ENCODE results near the gene GEN1.
A peak's percentile ranks its signal among the peaks of the same experiment; 100 is the strongest.

GEN1 gene, protein sequence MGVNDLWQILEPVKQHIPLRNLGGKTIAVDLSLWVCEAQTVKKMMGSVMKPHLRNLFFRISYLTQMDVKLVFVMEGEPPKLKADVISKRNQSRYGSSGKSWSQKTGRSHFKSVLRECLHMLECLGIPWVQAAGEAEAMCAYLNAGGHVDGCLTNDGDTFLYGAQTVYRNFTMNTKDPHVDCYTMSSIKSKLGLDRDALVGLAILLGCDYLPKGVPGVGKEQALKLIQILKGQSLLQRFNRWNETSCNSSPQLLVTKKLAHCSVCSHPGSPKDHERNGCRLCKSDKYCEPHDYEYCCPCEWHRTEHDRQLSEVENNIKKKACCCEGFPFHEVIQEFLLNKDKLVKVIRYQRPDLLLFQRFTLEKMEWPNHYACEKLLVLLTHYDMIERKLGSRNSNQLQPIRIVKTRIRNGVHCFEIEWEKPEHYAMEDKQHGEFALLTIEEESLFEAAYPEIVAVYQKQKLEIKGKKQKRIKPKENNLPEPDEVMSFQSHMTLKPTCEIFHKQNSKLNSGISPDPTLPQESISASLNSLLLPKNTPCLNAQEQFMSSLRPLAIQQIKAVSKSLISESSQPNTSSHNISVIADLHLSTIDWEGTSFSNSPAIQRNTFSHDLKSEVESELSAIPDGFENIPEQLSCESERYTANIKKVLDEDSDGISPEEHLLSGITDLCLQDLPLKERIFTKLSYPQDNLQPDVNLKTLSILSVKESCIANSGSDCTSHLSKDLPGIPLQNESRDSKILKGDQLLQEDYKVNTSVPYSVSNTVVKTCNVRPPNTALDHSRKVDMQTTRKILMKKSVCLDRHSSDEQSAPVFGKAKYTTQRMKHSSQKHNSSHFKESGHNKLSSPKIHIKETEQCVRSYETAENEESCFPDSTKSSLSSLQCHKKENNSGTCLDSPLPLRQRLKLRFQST

DNA sequence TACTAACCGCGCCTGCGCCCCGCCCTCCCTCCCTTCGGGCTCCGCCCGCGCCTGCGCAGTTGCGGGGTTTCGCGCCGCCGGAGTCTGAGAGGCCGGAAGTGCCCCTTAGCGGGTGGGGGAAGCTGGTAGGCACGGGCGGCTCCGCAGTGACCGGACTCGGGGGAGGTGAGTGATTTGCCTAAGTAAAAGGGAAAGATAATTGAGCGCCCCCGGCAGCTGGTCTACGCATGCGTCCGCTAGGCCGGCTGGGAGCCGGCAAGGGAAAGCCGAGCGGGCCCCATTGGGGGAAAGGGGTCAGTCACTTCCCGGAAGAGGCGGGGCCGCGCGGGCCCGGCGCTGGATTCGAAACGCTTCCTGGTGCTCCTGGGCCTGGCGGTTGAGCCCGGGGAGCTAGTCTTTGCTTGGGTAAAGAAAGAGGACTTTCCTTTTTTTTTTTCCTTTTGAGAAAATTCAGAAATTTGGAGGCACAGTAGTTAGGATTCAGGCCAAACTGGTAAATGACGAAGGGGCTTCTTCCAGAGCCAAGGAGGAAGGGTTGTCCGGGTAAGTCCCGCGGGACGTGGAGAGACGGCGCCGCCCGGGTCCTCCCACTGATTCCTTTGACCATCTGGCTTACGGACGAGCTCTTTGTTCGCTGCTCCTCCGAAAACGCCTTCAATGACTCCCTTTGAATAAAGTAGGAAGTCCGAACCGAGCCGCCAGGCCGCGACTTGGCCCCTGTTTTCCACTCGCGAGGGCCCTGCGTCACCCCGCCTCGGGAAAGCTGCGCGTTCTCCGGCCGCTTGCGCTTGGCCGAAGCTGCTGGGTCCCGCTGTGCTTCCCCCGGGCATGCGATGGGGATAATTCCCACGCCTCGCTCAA, at the start of gene GEN1, which contains the start of gene SMC6:
Gene GEN1 (plus strand): TSS at position 336 of the 861 bp plus-strand sequence. CDS start 5,806 bp downstream, outside the sequence.
Gene SMC6 (minus strand): TSS at position 8 of the 861 bp plus-strand sequence. CDS start 7,864 bp downstream, outside the sequence.
- DNase-seq (ENCODE audit: low read depth, low spot score), result peak; percentile 96

DNA sequence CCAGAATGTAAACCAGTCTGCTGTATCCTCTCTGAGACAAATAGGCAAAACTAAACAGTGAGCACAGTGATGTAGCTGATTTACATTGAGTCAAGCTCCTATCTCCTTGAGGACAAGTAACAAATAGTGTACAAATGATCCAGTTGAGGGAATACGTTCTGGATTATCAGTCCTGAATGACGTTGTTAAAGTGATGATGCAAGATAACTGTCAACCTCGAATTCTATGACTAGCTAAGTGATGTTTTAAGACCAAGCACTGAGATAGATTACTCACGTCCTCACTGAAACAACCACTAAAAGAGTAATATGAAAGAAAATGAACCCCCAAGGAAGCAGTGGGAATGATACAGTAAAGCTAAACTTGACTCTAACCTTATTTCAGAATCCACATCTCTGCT, 47.1 kb upstream of the GEN1 start:
- DNase-seq (ENCODE audit: low read depth, low spot score), result no peak

DNA sequence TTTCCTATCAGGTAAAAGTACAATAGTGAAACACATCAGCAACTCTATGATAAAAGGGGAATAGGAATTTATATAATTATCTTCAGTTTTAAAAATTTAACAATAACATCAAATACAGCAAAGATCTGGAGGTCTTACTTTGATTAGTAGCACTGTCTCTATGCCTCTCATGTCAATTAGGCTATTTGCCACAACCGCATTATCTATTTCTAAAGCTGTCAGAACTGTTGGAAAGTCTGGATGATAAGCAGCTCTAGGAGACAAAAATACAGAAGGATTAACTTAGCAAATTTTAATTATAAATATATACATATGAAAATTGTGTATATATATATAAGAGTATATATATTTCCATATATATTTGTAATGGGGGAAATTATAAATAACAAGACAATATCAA, 45.4 kb upstream of the GEN1 start:
- no peak for DNase-seq (ENCODE audit: low read depth, low spot score)

DNA sequence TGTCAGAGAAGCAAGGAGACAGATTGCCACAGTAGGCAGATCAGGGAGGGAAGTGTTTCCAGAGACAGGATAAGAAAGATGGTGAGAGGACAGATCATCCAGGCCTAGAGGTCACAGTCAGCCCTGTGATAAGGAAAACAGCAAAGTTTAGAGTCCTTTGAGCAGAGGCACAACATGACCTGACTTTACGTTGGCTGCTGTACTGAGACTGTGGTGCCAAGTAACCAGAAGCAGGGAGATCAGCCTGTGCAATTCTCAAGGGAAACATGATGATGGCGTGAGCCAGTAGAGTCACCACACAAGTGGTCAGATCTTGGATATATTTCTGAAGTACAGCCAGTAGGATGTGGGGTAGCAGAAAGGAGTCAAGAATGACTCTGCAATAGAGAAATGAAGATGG, 44.0 kb upstream of the GEN1 start:
- no peak for DNase-seq (ENCODE audit: low read depth, low spot score)

DNA sequence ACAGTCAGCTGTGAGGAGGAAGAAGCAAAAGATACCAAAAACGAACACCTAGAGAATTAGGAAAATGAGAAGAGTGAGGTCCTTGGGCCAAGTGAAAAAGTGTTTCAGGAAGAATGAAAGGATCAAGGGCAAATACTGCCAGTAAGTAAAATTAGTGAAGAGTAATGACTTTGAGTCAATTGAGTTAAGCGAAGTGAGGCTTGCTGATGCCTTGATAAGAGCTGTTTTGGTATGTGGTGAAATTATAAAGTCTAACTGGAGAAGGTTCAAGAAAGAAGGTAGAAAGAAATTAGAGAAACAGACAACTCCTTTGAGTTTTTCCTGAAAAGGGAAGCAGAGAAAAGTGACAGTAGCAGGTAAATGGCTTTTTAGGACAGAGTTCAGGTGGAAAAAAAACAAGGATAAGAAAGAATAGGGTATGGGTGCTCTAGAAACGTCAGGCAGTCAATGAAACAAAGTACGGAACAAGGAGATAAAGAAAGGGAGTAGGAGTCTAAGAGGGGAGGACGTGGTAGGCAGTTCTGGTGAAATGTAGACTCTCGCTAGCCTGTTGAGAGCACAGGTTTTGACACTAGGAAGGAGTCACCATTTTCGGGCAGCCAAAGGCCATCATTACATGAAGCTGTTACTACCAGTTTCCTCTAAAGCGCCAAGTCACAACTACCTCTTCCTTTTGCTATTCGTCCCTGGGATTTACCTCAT, 43.2 kb upstream of the GEN1 start:
- no peak for DNase-seq (ENCODE audit: low read depth, low spot score)

DNA sequence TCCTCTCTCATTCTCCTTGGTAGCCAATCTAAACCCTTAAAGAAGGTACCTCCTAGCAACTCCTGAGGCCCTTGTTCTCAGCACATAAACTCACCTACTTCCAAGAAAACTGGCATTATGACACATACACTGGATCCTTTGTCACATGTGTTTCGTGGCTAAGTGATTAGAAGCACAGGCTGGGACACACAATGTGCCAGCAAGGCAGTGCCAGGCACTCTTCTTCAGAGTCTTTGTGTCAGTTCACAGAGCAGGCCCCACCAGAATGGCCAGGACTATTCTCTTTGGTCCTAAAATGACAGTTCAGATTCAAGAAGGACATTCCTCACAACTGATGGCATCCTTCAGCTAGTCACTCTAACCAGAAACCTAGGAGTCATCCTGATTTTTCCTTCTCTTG, 40.6 kb upstream of the GEN1 start:
- DNase-seq (ENCODE audit: low read depth, low spot score), result no peak

DNA sequence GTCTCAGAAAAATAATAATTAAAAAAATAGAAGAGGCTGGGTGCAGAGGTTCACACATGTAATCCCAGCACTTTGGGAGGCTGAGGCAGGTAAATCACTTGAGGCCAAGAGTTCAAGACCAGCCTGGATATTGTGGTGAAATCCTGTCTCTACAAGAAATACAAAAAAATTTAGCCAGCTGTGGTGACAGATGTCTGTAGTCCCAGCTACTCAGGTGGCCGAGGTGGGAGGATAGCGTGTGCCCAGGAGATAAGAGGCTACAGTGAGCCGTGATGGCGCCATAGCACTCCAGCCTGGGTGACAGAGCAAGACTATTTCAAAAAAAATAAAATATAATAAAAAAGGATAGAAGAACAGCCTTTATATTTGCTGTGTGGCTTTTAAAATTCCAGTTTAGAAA, 36.3 kb upstream of the GEN1 start:
- DNase-seq (ENCODE audit: low read depth, low spot score), result no peak

DNA sequence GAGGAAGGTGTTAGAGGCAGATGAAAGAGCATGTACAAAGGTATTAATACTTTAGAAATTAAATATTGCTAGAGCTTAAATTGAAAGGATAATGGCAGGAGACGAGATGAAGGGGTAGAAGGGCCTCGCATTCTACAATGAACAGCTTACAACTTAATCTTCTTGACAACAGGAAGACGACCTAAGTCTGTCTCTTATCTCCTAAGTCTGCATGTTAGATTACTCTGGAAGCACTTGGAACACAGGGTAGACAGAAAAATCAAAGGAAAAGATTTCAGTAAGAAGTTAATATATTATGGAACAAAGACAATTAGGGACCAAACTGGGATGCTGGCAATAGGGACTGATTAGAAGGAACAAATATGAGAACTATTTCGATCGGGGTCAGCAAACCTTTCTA, 35.2 kb upstream of the GEN1 start:
- DNase-seq (ENCODE audit: low read depth, low spot score), result no peak

DNA sequence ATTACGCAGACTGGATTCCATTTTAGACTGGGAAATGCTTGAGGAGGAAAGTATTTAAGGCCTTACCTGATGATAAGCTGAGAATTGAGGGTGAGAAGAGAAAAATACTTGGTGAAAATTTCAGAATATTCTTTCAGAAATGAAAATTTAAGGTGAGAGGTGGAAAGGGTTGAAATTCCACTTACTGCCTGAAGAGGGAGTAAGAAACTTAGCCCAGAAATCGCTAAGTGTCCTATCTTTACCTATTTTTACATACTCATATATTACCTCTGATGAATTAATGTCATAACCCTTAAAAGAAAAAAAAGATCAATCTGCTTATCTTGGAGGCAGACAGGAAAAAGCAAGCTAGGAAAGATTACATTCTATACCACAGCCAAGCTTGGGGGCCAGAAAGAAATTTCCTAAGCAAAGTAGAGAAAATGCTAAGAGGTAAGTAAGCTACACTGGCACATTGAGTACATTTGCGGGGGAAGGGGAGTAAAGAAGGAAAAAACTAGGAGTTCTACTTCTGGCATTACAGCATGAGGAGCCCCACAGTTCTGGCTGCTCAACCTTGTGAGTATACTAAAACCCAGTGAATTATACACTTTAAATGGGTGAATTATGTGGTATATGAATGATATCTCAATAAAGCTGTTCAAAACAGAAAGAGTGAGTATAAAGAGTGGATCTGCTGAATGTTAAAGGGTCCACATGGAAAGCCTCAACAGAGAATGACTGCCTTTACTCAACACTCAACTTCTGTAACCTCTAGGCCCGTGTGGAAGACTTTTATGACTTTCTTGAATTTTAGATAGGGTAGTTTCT, 34.2 kb upstream of the GEN1 start:
- DNase-seq (ENCODE audit: low read depth, low spot score), result peak; percentile 29

DNA sequence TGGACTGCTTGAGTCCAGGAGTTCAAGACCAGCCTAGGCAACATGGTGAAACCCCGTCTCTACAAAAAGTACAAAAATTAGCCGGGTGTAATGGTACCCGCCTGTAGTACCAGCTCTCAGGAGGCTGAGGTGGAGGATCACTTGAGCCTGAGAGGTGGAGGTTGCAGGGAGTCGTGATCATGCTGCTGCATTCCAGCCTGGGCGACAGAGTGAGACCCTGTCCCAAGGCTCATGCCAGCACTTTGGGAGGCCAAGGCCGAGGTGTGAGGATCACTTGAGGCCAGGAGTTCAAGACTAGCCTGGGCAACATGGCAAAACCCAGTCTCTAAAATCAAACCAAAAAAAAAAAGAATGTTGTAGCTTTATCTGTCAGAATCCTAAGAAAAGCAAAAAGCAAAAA, 25.7 kb upstream of the GEN1 start:
- DNase-seq (ENCODE audit: low read depth, low spot score), result no peak

DNA sequence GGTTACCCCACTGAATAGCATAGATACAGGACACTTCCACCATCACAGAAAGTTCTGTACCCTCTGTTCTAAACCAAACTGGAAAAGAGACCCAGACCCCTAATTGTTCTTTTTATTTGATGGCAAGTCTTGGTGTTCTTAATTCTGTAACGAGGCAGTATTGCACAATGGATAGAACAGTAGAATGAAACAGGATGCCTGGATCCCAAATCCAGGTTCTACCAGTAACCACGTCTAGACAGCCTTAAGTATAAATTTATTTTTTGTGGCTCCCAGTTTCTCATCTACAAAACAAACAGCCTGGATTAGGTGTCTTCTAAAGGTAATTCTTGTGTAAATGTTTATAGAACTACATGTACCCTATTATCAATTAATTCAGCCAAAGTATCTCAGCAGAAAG, 24.1 kb upstream of the GEN1 start:
- no peak for DNase-seq (ENCODE audit: low read depth, low spot score)

DNA sequence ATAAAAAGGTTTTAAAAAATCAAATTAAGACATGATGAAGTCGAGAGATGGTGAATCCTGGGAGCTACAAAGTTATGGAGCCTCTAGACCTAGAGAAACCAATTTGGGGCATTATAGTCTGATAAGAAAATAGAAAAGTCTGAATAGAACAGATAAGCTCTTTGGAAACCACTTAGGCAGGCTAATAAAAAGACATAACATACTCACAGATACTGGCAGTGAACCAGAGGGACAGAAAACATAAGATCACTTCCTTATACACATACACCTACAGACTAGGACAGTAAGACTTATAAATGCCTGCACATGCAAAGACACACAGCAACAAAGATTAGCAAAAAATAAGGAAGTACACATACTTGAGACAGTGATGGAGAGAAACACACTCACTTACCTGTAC, 20.3 kb upstream of the GEN1 start:
- DNase-seq (ENCODE audit: low read depth, low spot score), result no peak

DNA sequence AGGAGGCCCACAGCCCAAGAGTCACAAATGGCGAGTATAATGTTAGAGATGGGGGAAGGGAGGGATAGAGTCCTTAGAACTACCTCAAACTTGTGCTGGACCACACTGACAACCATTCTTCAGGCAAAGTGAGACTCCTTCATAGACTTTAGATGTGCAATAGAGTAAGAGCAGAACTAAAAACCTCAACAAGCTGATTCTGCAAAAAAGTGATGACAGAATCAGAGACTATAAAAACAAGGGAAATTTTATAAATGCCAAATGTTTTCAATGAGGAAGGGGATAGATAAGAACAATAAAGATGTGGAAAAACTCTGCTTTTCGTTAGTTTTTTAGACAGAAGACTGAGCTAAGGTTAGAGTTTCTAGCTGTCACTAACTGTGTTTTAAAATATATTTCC, 18.1 kb upstream of the GEN1 start:
- DNase-seq (ENCODE audit: low read depth, low spot score), result no peak

DNA sequence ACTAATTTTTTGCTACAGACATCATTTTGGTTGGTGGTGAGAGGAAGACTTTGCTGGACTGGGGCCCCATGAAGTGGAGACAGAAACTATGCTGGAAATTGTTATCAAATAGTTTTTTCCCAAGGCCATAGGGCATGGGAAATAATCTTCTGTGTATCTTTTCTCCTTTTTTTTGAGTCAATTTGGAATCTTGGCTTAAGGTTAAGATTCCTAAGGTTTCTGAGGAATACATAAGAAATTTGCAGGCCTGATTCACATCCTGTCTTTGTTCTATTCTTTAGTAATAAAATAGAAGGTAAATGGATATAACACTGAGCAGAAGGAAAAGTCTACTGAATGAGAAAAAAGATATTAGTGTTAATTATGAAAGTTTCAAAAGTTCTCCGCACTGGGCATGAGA, 16.9 kb upstream of the GEN1 start:
- peak; percentile 37 for DNase-seq (ENCODE audit: low read depth, low spot score)

DNA sequence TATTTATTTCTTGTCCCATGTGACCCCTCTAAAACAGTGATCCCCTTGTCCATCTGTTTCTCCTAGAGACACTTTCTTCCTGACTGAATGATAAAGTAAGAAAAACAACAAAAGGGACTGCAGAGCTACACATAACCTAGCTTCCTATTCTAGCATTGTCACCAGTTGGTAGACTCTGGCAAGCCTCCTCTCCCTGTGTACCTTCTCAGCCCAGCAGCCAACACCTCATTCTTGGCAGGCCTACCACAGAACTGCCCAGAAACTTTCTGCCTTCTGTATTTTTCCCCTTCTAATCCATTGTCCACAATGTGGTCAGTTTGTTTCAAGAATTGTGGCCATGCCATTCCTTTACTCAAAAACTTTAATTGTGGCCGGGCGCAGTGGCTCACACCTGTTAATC, 13.7 kb upstream of the GEN1 start:
- no peak for DNase-seq (ENCODE audit: low read depth, low spot score)

DNA sequence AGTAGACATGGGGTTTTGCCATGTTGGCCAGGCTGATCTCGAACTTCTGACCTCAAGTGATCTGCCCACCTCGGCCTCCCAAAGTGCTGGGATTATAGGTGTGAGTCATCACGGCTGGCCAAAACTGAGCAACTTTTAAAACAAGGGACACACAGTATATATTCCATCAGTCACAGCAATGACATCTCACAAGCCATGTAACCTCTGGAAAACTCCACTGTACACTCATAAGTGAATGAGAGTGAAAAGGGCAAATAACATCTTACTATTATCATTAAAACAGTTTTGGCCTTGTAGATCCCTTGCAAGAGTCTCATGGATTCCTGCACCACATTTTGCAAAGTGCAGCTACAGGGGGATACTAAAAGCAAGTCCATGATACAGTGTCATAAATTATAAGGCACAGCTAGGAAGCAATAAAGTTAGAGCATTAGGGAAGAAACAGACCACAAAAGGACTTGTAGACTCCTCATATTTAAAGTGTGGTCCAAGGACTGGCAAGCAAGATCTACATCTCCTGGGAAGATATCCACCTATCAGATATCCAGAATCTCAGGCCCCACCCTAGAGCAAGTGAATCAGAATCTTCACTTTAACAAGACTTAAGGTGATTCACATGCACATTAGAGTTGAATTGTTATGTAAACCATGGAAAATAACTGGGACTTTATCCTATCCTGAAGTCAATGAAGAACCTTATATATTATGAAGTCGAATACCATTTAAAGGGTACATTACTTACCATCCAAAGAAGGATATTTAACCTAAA, 6.1 kb upstream of the GEN1 start:
- DNase-seq (ENCODE audit: low read depth, low spot score), result no peak

DNA sequence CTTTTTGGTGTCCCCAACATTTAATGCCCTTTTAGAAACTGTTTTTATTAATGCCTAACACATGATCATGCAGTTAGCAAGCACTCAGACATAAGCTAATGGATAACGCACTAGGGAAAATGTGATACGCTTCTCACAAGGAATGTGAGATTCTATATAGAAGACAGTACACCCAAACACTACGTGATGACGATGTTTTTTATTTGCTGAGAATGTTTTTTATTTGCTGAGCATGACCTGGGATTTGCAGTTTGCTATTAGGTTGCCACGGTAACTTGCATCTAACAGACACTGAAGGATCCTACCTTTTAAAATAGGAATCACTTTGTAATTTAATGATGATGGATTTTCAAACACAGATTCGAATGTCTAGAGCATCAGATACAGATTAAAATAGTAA, 5.2 kb upstream of the GEN1 start:
- no peak for DNase-seq (ENCODE audit: low read depth, low spot score)

DNA sequence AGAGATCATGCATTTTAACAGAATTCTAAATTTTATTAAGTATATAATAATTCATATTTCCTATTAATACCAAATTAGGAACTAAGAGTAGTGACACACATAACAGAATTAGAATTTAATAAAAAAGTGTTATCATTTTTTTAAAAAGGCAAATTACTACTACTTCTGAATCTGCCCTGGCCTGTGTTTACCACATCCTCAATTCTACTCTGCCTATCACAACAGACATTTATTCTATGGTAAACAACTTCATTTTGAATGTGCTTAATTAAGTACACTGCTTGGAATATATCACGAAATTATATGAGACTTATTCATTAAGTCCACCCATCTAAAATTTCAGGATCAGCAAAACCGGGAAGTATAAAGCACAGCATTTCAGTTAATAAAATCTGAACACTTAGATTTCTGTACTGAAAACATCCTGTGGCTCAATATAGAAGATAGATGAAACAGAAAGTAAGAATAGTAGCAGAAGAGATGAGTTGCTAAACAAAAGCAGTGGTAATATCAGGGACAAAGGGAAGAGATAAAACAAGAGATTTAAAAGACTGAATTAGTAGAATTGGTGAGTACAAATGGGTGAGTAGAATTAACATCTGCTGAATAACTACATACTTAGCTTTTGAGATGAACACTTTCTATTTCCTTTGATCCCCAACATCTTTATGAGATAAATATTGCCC, 4.0 kb upstream of the GEN1 start:
- no peak for DNase-seq (ENCODE audit: low read depth, low spot score)

DNA sequence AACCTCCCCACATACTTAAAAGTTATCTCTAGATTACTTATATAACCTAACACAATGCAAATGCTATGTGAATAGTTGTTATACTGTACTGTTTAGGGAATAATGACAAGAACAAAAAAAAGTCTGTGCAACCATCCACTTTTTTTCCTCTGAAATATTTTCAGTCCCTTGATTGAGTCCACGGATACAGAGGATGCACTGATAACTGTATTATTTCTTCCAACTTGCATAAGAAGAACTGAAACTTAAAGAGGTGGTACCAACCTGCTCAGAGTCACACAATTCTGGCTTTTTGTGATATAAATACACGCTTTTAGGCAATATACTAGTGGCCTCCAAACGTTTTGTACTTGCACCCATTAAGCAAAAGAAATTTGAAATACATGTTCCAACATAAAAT, 1.7 kb upstream of the GEN1 start:
- no peak for DNase-seq (ENCODE audit: low read depth, low spot score)

All from astrocyte of the hippocampus (primary cell).